HEK293 (cell line): ENCODE data around the gene FAM83F.

Experiments used
- CTCF ChIA-PET: fragments of 350-600 bp; formaldehyde crosslinking; extraction: SDS; loops from one replicate; lab custom pipeline; 2021; ENCODE audit warnings: antibody characterized with exemption; lab: Yijun Ruan, JAX
- POLR2A ChIA-PET: fragments of 300-600 bp; formaldehyde crosslinking; extraction: SDS; loops from one replicate; lab custom pipeline; 2020; ENCODE audit warnings: antibody characterized with exemption, inconsistent platforms; lab: Yijun Ruan, JAX
- H3K27ac ChIP-seq: fragments of 200-500 bp; sonication (Bioruptor generic); 2 replicates; pipeline ENCODE4 v1.5.1; 2014; ENCODE audit warnings: low read depth, low read length, control low read depth, inconsistent platforms; ENCODE audit errors: extremely low read depth
- H3K36me3 ChIP-seq, 2 experiments: fragments of 200-500 bp in 1 of 2; sonication (Bioruptor generic) in 1 of 2; 1 replicate in 1 of 2; 2 replicates in 1 of 2; pipeline ENCODE4 v1.5.1; 2014 to 2017; ENCODE audit warnings: inconsistent platforms in 2 of 2, low read length in 2 of 2; ENCODE audit not compliant: control insufficient read depth in 2 of 2, insufficient read depth in 1 of 2
- H3K4me1 ChIP-seq: fragments of 200-500 bp; sonication (Bioruptor generic); 2 replicates; pipeline ENCODE4 v1.5.1; 2014; ENCODE audit warnings: mild to moderate bottlenecking, low read length, inconsistent platforms; ENCODE audit not compliant: control insufficient read depth, insufficient read depth
- H3K4me3 ChIP-seq: 2 replicates; pipeline ENCODE4 v1.5.1; 2011; ENCODE audit warnings: low read depth, mild to moderate bottlenecking, control low read depth, low read length, moderate library complexity
- H3K9me3 ChIP-seq: fragments of 200-500 bp; sonication (Bioruptor generic); 2 replicates; pipeline ENCODE4 v1.5.1; 2014; ENCODE audit warnings: low read depth, low read length, inconsistent platforms; ENCODE audit not compliant: control insufficient read depth, insufficient read depth
- EGR2 ChIP-seq: fragments of 450-650 bp; formaldehyde crosslinking; IDR thresholded peaks from 2 replicates; pipeline ENCODE4 v1.5.1; 2016; ENCODE audit warnings: low read depth, missing biosample characterization, missing genetic modification characterization
- GLI2 ChIP-seq: fragments of 450-650 bp; formaldehyde crosslinking; IDR thresholded peaks from 2 replicates; pipeline ENCODE4; 2017; ENCODE audit warnings: missing biosample characterization, missing genetic modification characterization, low read depth, borderline replicate concordance
- KLF1 ChIP-seq: fragments of 450-650 bp; formaldehyde crosslinking; IDR thresholded peaks from 2 replicates; pipeline ENCODE4 v1.5.1; 2016; ENCODE audit warnings: missing biosample characterization, missing genetic modification characterization
- SCRT2 ChIP-seq: fragments of 450-650 bp; formaldehyde crosslinking; IDR thresholded peaks from 2 replicates; pipeline ENCODE4 v1.5.1; 2016; ENCODE audit warnings: missing biosample characterization, missing genetic modification characterization
- SP3 ChIP-seq: fragments of 450-650 bp; formaldehyde crosslinking; IDR thresholded peaks from 2 replicates; pipeline ENCODE4 v1.5.1; 2016; ENCODE audit warnings: missing biosample characterization, missing genetic modification characterization
- YY2 ChIP-seq: fragments of 450-650 bp; formaldehyde crosslinking; IDR thresholded peaks from 2 replicates; pipeline ENCODE4 v1.5.1; 2016; ENCODE audit warnings: missing biosample characterization, missing genetic modification characterization
- ZFP3 ChIP-seq: fragments of 450-650 bp; formaldehyde crosslinking; IDR thresholded peaks from 2 replicates; pipeline ENCODE4 v1.5.1; 2016; ENCODE audit warnings: low read depth, missing biosample characterization, missing genetic modification characterization
- ZFP37 ChIP-seq: fragments of 450-650 bp; formaldehyde crosslinking; IDR thresholded peaks from 2 replicates; pipeline ENCODE4 v1.5.1; 2016; ENCODE audit warnings: missing biosample characterization, missing genetic modification characterization
- ZNF132 ChIP-seq: fragments of 450-650 bp; formaldehyde crosslinking; IDR thresholded peaks from 2 replicates; pipeline ENCODE4 v1.5.1; 2017; ENCODE audit warnings: missing biosample characterization, missing genetic modification characterization, borderline replicate concordance
- ZNF138 ChIP-seq: fragments of 450-650 bp; formaldehyde crosslinking; IDR thresholded peaks from 2 replicates; pipeline ENCODE4 v1.5.1; 2016; ENCODE audit warnings: missing biosample characterization, missing genetic modification characterization, borderline replicate concordance
- ZNF146 ChIP-seq: fragments of 450-650 bp; formaldehyde crosslinking; IDR thresholded peaks from 2 replicates; pipeline ENCODE4 v1.5.1; 2016; ENCODE audit warnings: missing biosample characterization, missing genetic modification characterization
- ZNF184 ChIP-seq: fragments of 450-650 bp; IDR thresholded peaks from 2 replicates; pipeline ENCODE4 v1.5.1; 2018; ENCODE audit warnings: missing biosample characterization, mild to moderate bottlenecking, missing genetic modification characterization
- ZNF214 ChIP-seq: fragments of 450-650 bp; formaldehyde crosslinking; IDR thresholded peaks from 2 replicates; pipeline ENCODE4 v1.5.1; 2017; ENCODE audit warnings: missing biosample characterization, mild to moderate bottlenecking, missing genetic modification characterization, borderline replicate concordance
- ZNF23 ChIP-seq: fragments of 450-650 bp; formaldehyde crosslinking; IDR thresholded peaks from 2 replicates; pipeline ENCODE4 v1.5.1; 2016; ENCODE audit warnings: missing biosample characterization, missing genetic modification characterization, borderline replicate concordance
- ZNF341 ChIP-seq: fragments of 450-650 bp; formaldehyde crosslinking; IDR thresholded peaks from 2 replicates; pipeline ENCODE4; 2016; ENCODE audit warnings: low read depth, missing biosample characterization, missing genetic modification characterization
- ZNF37A ChIP-seq: fragments of 450-650 bp; IDR thresholded peaks from 2 replicates; pipeline ENCODE4 v1.5.1; 2018; ENCODE audit warnings: missing biosample characterization, missing genetic modification characterization
- ZNF394 ChIP-seq: fragments of 450-650 bp; formaldehyde crosslinking; IDR thresholded peaks from 2 replicates; pipeline ENCODE4 v1.5.1; 2016; ENCODE audit warnings: missing biosample characterization, missing genetic modification characterization, mild to moderate bottlenecking, moderate library complexity, borderline replicate concordance
- ZNF416 ChIP-seq: fragments of 450-650 bp; formaldehyde crosslinking; IDR thresholded peaks from 2 replicates; pipeline ENCODE4 v1.5.1; 2016; ENCODE audit warnings: missing biosample characterization, missing genetic modification characterization
- ZNF423 ChIP-seq: fragments of 450-650 bp; formaldehyde crosslinking; IDR thresholded peaks from 2 replicates; pipeline ENCODE4 v1.5.1; 2016; ENCODE audit warnings: missing biosample characterization, missing genetic modification characterization
- ZNF510 ChIP-seq: fragments of 450-650 bp; formaldehyde crosslinking; IDR thresholded peaks from 2 replicates; pipeline ENCODE4 v1.5.1; 2018; ENCODE audit warnings: mild to moderate bottlenecking, missing genetic modification characterization, missing biosample characterization; ENCODE audit not compliant: insufficient replicate concordance
- ZNF529 ChIP-seq: fragments of 450-650 bp; formaldehyde crosslinking; IDR thresholded peaks from 2 replicates; pipeline ENCODE4 v1.5.1; 2017; ENCODE audit warnings: missing genetic modification characterization, missing biosample characterization; ENCODE audit not compliant: insufficient replicate concordance
- ZNF571 ChIP-seq: fragments of 450-650 bp; formaldehyde crosslinking; IDR thresholded peaks from 2 replicates; pipeline ENCODE4 v1.5.0; 2017; ENCODE audit warnings: missing biosample characterization, missing genetic modification characterization
- ZSCAN16 ChIP-seq: fragments of 450-650 bp; formaldehyde crosslinking; IDR thresholded peaks from 2 replicates; pipeline ENCODE4 v1.5.1; 2016; ENCODE audit warnings: missing biosample characterization, missing genetic modification characterization
- TF ChIP-seq, protein P1 (sequence below): sonication (generic); formaldehyde crosslinking; IDR thresholded peaks from 2 replicates; pipeline ENCODE4 v1.8.1; 2022; ENCODE audit warnings: mild to moderate bottlenecking, moderate library complexity, missing genetic modification reagents
- TF ChIP-seq, protein P2 (sequence below): fragments of 450-650 bp; formaldehyde crosslinking; IDR thresholded peaks from 2 replicates; pipeline ENCODE4 v1.5.1; 2016; ENCODE audit warnings: missing biosample characterization, missing genetic modification characterization
- TF ChIP-seq, protein P3 (sequence below): fragments of 450-650 bp; formaldehyde crosslinking; IDR thresholded peaks from 2 replicates; pipeline ENCODE4 v1.5.1; 2017; ENCODE audit warnings: missing biosample characterization, missing genetic modification characterization

FAM83F gene

DNA sequence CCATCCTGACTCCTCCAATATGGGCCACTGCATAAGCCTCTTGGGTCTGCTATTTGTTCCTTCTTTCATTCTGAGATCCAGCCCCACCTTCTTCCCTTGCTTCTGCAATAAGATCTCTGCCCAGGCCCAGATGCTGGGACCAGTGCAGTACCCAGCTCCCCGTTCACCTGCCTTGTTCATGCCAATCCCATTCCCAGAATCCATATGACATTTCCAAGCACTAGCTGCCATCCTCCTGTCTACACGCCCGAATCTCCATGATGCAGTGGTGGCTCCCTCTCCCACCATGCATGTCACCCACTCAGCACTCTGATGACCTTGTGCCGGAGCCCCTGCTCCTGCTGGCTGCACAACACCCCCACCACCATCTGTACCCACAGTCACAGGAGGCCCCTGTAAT is 11.4 kb upstream of the FAM83F start:
- Histone ChIP-seq H3K4me3 (no peak overlapping the region), H3K4me1 (no peaks in the 10 kb centered on the region), H3K9me3 (no peaks in the 10 kb centered on the region), H3K36me3 (no peaks in the 10 kb centered on the region), H3K27ac (no peak overlapping the region)
- POLR2A ChIA-PET = no interaction called here
- TF ChIP-seq ZNF529 (tag by site-specific recombination) (no peak), EGR2 (tag by site-specific recombination) (0 out of 2 replicates have a peak, but pooled peaks have one; percentile 21), ZNF510 (no peak), ZNF394 (no peak), ZFP37 (tag by site-specific recombination) (no peak)
- CTCF ChIA-PET = interaction anchor here (1.0 to 1.1 kb wide), 2 partner anchors 18 to 51 kb away, joined by 3 read pairs; no protein-coding TSS in a partner anchor

DNA sequence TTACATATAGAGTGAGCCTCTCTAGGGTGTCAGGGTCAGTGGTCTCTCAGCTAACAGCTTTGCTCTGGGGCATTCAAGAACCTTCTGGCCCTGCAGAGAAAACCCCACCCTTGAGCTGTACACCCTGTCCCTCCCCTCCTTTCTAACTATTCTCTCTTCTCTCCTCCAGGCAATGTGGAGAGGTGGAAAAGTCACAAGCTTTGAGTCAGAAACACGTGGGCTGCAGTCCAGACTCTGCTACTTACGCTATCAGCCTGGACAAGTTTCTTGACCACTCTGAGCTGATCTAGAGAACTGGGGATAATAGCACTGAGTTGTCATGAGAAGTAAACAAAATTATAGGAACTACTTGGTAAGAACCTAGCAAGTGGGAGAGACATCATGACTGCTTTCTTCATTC is 10.7 kb upstream of the FAM83F start:
- Histone ChIP-seq H3K9me3 (no peaks in the 10 kb centered on the region), H3K4me3 (no peak overlapping the region), H3K27ac (no peak overlapping the region)
- no peak for TF ChIP-seq ZFP3 (tag by site-specific recombination)
- TF ChIP-seq GLI2 = no peak
- TF ChIP-seq, all 188 proteins: peak for 0
- POLR2A ChIA-PET = interaction anchor here (0.7 kb wide), 1 partner anchor 249 kb away, joined by 3 read pairs; no protein-coding TSS in a partner anchor
- Histone ChIP-seq H3K36me3 (no peaks in the 10 kb centered on the region), H3K4me1 (no peaks in the 10 kb centered on the region)
- CTCF ChIA-PET = interaction anchor here (0.9 to 1.1 kb wide), 3 partner anchors 18 to 52 kb away, joined by 3 read pairs; no protein-coding TSS in a partner anchor

DNA sequence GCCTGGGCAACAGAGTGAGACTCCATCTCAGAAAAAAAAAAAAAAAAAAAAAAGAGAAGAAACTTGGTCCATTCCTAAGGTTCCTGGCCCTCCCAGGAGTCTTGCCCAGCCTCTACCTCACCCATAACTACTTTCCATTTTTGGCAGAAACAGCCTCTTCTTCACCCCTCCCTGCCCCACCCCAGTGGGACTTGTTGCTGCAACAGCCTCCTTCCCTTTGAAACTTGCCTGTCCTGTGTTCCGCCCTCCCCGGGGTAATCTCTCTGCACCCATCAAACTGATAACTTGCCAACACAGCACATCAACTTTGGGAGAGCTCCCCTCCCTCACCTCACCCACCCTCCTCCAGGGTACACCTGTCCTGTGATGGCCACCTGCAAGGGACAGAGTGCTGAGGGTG is 10.0 kb upstream of the FAM83F start:
- ChIA-PET CTCF (no interaction called here), POLR2A (interaction anchor here (0.7 kb wide), 1 partner anchor 249 kb away, joined by 3 read pairs; no protein-coding TSS in a partner anchor)
- Histone ChIP-seq H3K27ac (no peak overlapping the region), H3K4me3 (no peak overlapping the region), H3K9me3 (no peaks in the 10 kb centered on the region), H3K36me3 (no peaks in the 10 kb centered on the region), H3K4me1 (no peaks in the 10 kb centered on the region)
- TF ChIP-seq ZNF416 (tag by site-specific recombination) (no peak), SP3 (tag by site-specific recombination) (no peak), ZNF214 (tag by site-specific recombination) (no peak), ZNF37A (tag by site-specific recombination) (no peak), ZNF132 (tag by site-specific recombination) (no peak), ZNF138 (no peak), ZNF184 (no peak), ZNF23 (no peak), ZNF423 (tag by site-specific recombination) (no peak), KLF1 (tag by site-specific recombination) (peak; percentile 66), SCRT2 (tag by site-specific recombination) (peak; percentile 58; the same call in 1 of the 2 replicates), ZNF571 (no peak), YY2 (tag by site-specific recombination) (no peak), ZNF146 (tag by site-specific recombination) (no peak), ZSCAN16 (no peak), ZNF341 (tag by site-specific recombination) (peak; percentile 38; the same call in 1 of the 2 replicates)
- TF ChIP-seq, protein P1, sequence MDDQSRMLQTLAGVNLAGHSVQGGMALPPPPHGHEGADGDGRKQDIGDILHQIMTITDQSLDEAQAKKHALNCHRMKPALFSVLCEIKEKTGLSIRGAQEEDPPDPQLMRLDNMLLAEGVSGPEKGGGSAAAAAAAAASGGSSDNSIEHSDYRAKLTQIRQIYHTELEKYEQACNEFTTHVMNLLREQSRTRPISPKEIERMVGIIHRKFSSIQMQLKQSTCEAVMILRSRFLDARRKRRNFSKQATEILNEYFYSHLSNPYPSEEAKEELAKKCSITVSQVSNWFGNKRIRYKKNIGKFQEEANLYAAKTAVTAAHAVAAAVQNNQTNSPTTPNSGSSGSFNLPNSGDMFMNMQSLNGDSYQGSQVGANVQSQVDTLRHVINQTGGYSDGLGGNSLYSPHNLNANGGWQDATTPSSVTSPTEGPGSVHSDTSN (CRISPR knock-in tag) = no peak
- TF ChIP-seq, protein P2, sequence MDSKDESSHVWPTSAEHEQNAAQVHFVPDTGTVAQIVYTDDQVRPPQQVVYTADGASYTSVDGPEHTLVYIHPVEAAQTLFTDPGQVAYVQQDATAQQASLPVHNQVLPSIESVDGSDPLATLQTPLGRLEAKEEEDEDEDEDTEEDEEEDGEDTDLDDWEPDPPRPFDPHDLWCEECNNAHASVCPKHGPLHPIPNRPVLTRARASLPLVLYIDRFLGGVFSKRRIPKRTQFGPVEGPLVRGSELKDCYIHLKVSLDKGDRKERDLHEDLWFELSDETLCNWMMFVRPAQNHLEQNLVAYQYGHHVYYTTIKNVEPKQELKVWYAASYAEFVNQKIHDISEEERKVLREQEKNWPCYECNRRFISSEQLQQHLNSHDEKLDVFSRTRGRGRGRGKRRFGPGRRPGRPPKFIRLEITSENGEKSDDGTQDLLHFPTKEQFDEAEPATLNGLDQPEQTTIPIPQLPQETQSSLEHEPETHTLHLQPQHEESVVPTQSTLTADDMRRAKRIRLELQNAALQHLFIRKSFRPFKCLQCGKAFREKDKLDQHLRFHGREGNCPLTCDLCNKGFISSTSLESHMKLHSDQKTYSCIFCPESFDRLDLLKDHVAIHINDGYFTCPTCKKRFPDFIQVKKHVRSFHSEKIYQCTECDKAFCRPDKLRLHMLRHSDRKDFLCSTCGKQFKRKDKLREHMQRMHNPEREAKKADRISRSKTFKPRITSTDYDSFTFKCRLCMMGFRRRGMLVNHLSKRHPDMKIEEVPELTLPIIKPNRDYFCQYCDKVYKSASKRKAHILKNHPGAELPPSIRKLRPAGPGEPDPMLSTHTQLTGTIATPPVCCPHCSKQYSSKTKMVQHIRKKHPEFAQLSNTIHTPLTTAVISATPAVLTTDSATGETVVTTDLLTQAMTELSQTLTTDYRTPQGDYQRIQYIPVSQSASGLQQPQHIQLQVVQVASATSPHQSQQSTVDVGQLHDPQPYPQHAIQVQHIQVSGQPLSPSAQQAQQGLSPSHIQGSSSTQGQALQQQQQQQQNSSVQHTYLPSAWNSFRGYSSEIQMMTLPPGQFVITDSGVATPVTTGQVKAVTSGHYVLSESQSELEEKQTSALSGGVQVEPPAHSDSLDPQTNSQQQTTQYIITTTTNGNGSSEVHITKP (tag by site-specific recombination) = no peak
- TF ChIP-seq, protein P3, sequence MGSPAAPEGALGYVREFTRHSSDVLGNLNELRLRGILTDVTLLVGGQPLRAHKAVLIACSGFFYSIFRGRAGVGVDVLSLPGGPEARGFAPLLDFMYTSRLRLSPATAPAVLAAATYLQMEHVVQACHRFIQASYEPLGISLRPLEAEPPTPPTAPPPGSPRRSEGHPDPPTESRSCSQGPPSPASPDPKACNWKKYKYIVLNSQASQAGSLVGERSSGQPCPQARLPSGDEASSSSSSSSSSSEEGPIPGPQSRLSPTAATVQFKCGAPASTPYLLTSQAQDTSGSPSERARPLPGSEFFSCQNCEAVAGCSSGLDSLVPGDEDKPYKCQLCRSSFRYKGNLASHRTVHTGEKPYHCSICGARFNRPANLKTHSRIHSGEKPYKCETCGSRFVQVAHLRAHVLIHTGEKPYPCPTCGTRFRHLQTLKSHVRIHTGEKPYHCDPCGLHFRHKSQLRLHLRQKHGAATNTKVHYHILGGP (tag by site-specific recombination) = no peak
